KMS-11 (cell line): ENCODE results near the gene CYB5R4.

Source experiments
- H2AFZ ChIP-seq: fragments of 200-600 bp; sonication (generic); 2 replicates; pipeline ENCODE4 v1.6.1; 2016; ENCODE audit warnings: antibody characterized with exemption, mixed run types, low read depth
- H3K27ac ChIP-seq: fragments of 200-600 bp; sonication (generic); 2 replicates; pipeline ENCODE4 v1.6.1; 2016; ENCODE audit warnings: mild to moderate bottlenecking, mixed run types
- H3K27me3 ChIP-seq: fragments of 200-600 bp; sonication (generic); 2 replicates; pipeline ENCODE4 v1.6.1; 2017; ENCODE audit warnings: mild to moderate bottlenecking, low read depth, mixed run types, moderate library complexity; ENCODE audit not compliant: insufficient read depth
- H3K36me3 ChIP-seq: fragments of 200-600 bp; sonication (generic); 2 replicates; pipeline ENCODE4 v1.6.1; 2017; ENCODE audit warnings: mild to moderate bottlenecking, mixed run types; ENCODE audit not compliant: insufficient read depth
- H3K4me1 ChIP-seq: fragments of 200-600 bp; sonication (generic); 2 replicates; pipeline ENCODE4 v1.6.1; 2016; ENCODE audit warnings: mild to moderate bottlenecking, low read depth, mixed run types; ENCODE audit not compliant: poor library complexity, severe bottlenecking
- H3K4me2 ChIP-seq: fragments of 200-600 bp; sonication (generic); 2 replicates; pipeline ENCODE4 v1.7.0; 2016; ENCODE audit warnings: mild to moderate bottlenecking, mixed run types
- H3K4me3 ChIP-seq: fragments of 200-600 bp; sonication (generic); IDR thresholded peaks from 2 replicates; pipeline ENCODE4 v1.6.1; 2017; ENCODE audit warnings: low read depth, low read length, mixed read lengths; ENCODE audit not compliant: insufficient read depth
- H3K79me2 ChIP-seq: fragments of 200-600 bp; sonication (generic); 2 replicates; pipeline ENCODE4 v1.6.1; 2016; ENCODE audit warnings: low read depth, mixed run types; ENCODE audit not compliant: insufficient read depth
- H3K9ac ChIP-seq: fragments of 200-600 bp; sonication (generic); 2 replicates; pipeline ENCODE4 v1.6.1; 2016; ENCODE audit warnings: mild to moderate bottlenecking, mixed run types
- H4K20me1 ChIP-seq: fragments of 200-600 bp; sonication (generic); 2 replicates; pipeline ENCODE4 v1.6.1; 2016; ENCODE audit warnings: mild to moderate bottlenecking, mixed run types; ENCODE audit not compliant: insufficient read depth
- CTCF ChIP-seq: fragments of 200-600 bp; sonication (generic); conservative IDR thresholded peaks from 2 replicates; pipeline ENCODE4 v1.6.1; 2017; ENCODE audit warnings: low read depth, mild to moderate bottlenecking, antibody characterized with exemption, low read length, moderate library complexity, mixed read lengths

CYB5R4 gene

GRCh38 chr6:83860359-83860755 is 868 bp downstream of the CYB5R4 start:
- peak overlapping the region; percentile 91 for H3K4me2 ChIP-seq
- peak overlapping the region; percentile 68; the same call in 1 of the 2 replicates for H2AFZ ChIP-seq
- peaks cover 13% of the 10 kb centered on the region; the same call in 1 of the 2 replicates for H3K79me2 ChIP-seq
- H3K36me3 ChIP-seq: no peaks in the 10 kb centered on the region
- H3K27me3 ChIP-seq: no peaks in the 10 kb centered on the region
- H4K20me1 ChIP-seq: no peaks in the 10 kb centered on the region
- no peak overlapping the region for H3K4me3 ChIP-seq
- TF ChIP-seq CTCF: no peak
- H3K9ac ChIP-seq: no peak overlapping the region
- H3K27ac ChIP-seq: no peak overlapping the region
- peaks cover 18% of the 10 kb centered on the region for H3K4me1 ChIP-seq

DNA sequence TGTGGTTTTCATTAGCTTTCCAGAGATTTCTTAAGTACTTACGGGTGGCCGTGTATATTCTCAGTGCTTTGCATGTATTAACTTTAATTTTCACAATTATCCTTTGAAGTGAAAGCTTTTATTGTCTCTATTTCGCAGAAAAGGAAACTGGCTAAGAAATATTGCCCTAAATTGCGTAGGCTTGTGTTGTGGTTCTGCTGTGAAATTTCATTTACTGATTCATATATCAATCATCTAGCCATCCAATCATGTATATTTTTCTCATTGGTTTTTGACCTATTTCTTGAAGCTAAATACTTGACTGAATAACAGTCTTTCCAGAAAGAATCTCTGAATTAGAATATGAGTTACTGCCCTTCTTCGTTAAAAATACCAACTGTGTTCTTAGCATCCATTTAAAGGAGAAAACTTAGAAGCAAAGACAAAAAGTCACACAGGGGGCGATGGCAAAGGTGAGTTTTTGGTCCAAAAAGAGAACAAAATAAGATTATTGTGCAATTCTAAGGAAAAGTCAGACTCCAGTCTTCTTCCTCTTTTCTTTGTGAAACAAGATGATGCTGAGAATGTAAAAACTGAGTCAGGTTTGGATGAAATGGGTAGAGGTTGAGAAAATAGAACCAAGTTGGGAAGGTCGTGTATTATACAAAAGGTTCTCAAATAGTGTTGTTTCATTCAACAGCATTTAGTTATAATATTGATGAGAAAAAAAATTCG is 1.4 kb downstream of the CYB5R4 start:
- Histone ChIP-seq H3K4me1 (peaks cover 18% of the 10 kb centered on the region), H3K36me3 (no peaks in the 10 kb centered on the region), H4K20me1 (no peaks in the 10 kb centered on the region), H3K27ac (no peak overlapping the region), H3K27me3 (no peaks in the 10 kb centered on the region), H2AFZ (no peak overlapping the region), H3K4me2 (peak overlapping the region; percentile 91), H3K4me3 (no peak overlapping the region), H3K9ac (no peak overlapping the region), H3K79me2 (peaks cover 13% of the 10 kb centered on the region; the same call in 1 of the 2 replicates)
- no peak for TF ChIP-seq CTCF

- Histone ChIP-seq H3K79me2 (peaks cover 13% of the 10 kb centered on the region; the same call in 1 of the 2 replicates), H3K36me3 (no peaks in the 10 kb centered on the region), H3K4me2 (no peak overlapping the region), H3K27me3 (no peaks in the 10 kb centered on the region), H4K20me1 (no peaks in the 10 kb centered on the region), H3K4me1 (peaks cover 18% of the 10 kb centered on the region), H3K9ac (no peak overlapping the region), H2AFZ (no peak overlapping the region), H3K27ac (no peak overlapping the region), H3K4me3 (no peak overlapping the region)
- no peak for TF ChIP-seq CTCF
Measured at GRCh38 chr6:83862776-83863471, 3.4 kb downstream of the CYB5R4 start.

DNA sequence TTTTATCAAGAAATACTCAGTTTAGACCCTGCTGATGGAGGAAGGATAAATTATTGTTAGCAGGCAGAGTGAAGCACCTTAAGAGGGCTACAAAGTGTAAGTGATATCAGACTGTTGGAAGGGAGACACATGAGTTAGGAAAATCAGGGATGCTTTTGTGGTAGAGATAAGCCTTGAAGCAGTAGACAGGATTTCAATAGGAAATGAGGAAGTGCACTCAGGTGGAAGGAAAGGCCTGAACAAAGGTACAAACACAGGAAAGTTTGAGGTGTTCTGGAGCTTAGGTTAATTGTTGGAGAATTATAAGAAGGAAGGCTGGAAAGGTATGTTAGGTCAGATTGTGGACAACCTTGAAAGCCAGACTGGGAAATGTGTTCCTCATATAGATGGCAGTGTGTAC is 7.6 kb downstream of the CYB5R4 start:
- H3K4me1 ChIP-seq: no peaks in the 10 kb centered on the region
- H3K27me3 ChIP-seq: no peaks in the 10 kb centered on the region
- H2AFZ ChIP-seq: no peak overlapping the region
- no peak overlapping the region for H3K4me3 ChIP-seq
- TF ChIP-seq CTCF: no peak
- H3K36me3 ChIP-seq: no peaks in the 10 kb centered on the region
- H3K9ac ChIP-seq: no peak overlapping the region
- H3K27ac ChIP-seq: no peak overlapping the region
- no peaks in the 10 kb centered on the region for H4K20me1 ChIP-seq
- no peak overlapping the region for H3K4me2 ChIP-seq
- H3K79me2 ChIP-seq: peaks cover 5% of the 10 kb centered on the region; the same call in 1 of the 2 replicates
